ENCODE measurements around the gene NCBP3. TPM values are rescaled to one million over a fixed set of nuclear protein-coding genes. Genes with fewer than 3 reads are reported as not detected.

The NCBP3 gene
- 10 to 100 TPM in 3 of 4 donors, 1 to 10 TPM in 1; 9.5 to 15.2 (median 14.5) TPM for total RNA-seq

GRCh38 chr17:3845621-3846436, at the start of gene NCBP3:
TSS of gene NCBP3 (minus strand) at chr17:3846246. CDS start at chr17:3846223, 23 bp downstream.
- ATAC-seq = peak; percentile 95
- TF ChIP-seq CTCF (IDR thresholded peaks at IDR 0.05 in 4 of 5, conservative IDR thresholded peaks at IDR 0.05 in 1 of 5) (peak; percentile 92 to 99 (median 96)), POLR2A (IDR thresholded peaks at IDR 0.05) (peak; percentile 93 to 94)
- Histone ChIP-seq H3K4me1 (peaks cover 6 to 16% of the 10 kb centered on the region in 2 donors), H3K4me3 (peak within 1 kb of the TSS; percentile 74 to 100 (median 95)), H3K27me3 (no peaks in the 10 kb centered on the region), H3K9me3 (no peaks in the 10 kb centered on the region), H3K27ac (peak within 1 kb of the TSS; percentile 90 to 97 (median 95)), H3K36me3 (peaks cover 0 to 20% of the 10 kb centered on the region in 2 donors)
- DNase-seq = peak; percentile 82 to 85
- intact Hi-C loops (cut with DNase I; ENCODE audit: low total_unique reads) (loop anchor here (1.0 kb wide), 3 partner anchors 10 to 109 kb away; partner anchors contain the start of gene CAMKK1), in situ Hi-C loops (cut with MboI; ENCODE audit: low sequenced_read_pairs in 4 of 4) (loop anchor here in 2 of 4 donors (10.0 kb wide), 1 partner anchor 111 kb away; no protein-coding TSS in a partner anchor)

- H3K27me3 ChIP-seq = no peaks in the 10 kb centered on the region
- TF ChIP-seq CTCF (IDR thresholded peaks at IDR 0.05 in 4 of 5, conservative IDR thresholded peaks at IDR 0.05 in 1 of 5) = no peak
- TF ChIP-seq POLR2A (IDR thresholded peaks at IDR 0.05) = no peak
- ATAC-seq = no peak
- no peaks in the 10 kb centered on the region for H3K36me3 ChIP-seq
- H3K4me1 ChIP-seq = peaks cover 21 to 26% of the 10 kb centered on the region in 2 donors
- in situ Hi-C loops (cut with MboI; ENCODE audit: low sequenced_read_pairs in 4 of 4) = no loop called here
- intact Hi-C loops (cut with DNase I; ENCODE audit: low total_unique reads) = no loop called here
- no peak for DNase-seq
- H3K4me3 ChIP-seq = no peak overlapping the region
- peak overlapping the region; percentile 75 to 81 (median 77) for H3K27ac ChIP-seq
- H3K9me3 ChIP-seq = no peaks in the 10 kb centered on the region
Measured at GRCh38 chr17:3895354-3895753, 49.3 kb upstream of the NCBP3 start.

GRCh38 chr17:3894911-3895343, 48.9 kb upstream of the NCBP3 start:
- peak; percentile 19 to 35 for ATAC-seq
- peak; percentile 23 to 28 for DNase-seq
- Histone ChIP-seq H3K36me3 (no peaks in the 10 kb centered on the region), H3K9me3 (no peaks in the 10 kb centered on the region), H3K4me1 (peaks cover 21 to 26% of the 10 kb centered on the region in 2 donors), H3K27me3 (no peaks in the 10 kb centered on the region), H3K4me3 (no peak overlapping the region), H3K27ac (peak overlapping the region; percentile 75 to 81 (median 77))
- no peak for TF ChIP-seq POLR2A (IDR thresholded peaks at IDR 0.05)
- TF ChIP-seq CTCF (IDR thresholded peaks at IDR 0.05 in 4 of 5, conservative IDR thresholded peaks at IDR 0.05 in 1 of 5) = no peak
- intact Hi-C loops (cut with DNase I; ENCODE audit: low total_unique reads) (loop anchor here (5.0 kb wide), 1 partner anchor 158 kb away; no protein-coding TSS in a partner anchor), in situ Hi-C loops (cut with MboI; ENCODE audit: low sequenced_read_pairs in 4 of 4) (no loop called here)

GRCh38 chr17:3894188-3894587, 48.1 kb upstream of the NCBP3 start:
- DNase-seq (no peak), ATAC-seq (no peak)
- in situ Hi-C loops (cut with MboI; ENCODE audit: low sequenced_read_pairs in 4 of 4) = no loop called here
- TF ChIP-seq CTCF (IDR thresholded peaks at IDR 0.05 in 4 of 5, conservative IDR thresholded peaks at IDR 0.05 in 1 of 5) = no peak
- TF ChIP-seq POLR2A (IDR thresholded peaks at IDR 0.05) = no peak
- H3K27ac ChIP-seq = peak overlapping the region; percentile 75 to 81 (median 77)
- H3K9me3 ChIP-seq = no peaks in the 10 kb centered on the region
- peaks cover 26% of the 10 kb centered on the region in 2 donors for H3K4me1 ChIP-seq
- H3K4me3 ChIP-seq = no peak overlapping the region
- H3K36me3 ChIP-seq = no peaks in the 10 kb centered on the region
- intact Hi-C loops (cut with DNase I; ENCODE audit: low total_unique reads) = loop anchor here (5.0 kb wide), 1 partner anchor 157 kb away; no protein-coding TSS in a partner anchor
- H3K27me3 ChIP-seq = no peaks in the 10 kb centered on the region

Data from gastrocnemius medialis (tissue), 4 donors.